ENCODE results near the gene FPGS.

DNA sequence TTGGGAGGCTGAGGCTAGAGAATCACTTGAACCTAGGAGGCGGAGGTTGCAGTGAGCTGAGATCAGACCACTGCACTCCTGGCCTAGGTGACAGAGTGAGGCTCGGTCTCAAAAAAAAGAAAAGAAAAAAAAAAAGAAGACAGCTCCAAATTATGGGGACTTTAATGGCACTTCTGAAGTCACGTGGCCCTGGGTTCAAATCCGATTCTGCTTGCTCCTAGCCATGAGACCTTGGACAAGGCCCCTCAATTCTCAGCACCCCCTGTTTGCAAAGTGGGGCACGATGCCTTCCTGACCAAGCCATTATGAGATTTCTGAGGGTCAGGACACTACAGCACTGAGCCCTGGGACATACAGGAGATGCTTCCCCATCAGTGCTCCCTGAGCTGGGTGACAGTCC lies 52.8 kb downstream of the FPGS start:
- TF ChIP-seq, protein P1, sequence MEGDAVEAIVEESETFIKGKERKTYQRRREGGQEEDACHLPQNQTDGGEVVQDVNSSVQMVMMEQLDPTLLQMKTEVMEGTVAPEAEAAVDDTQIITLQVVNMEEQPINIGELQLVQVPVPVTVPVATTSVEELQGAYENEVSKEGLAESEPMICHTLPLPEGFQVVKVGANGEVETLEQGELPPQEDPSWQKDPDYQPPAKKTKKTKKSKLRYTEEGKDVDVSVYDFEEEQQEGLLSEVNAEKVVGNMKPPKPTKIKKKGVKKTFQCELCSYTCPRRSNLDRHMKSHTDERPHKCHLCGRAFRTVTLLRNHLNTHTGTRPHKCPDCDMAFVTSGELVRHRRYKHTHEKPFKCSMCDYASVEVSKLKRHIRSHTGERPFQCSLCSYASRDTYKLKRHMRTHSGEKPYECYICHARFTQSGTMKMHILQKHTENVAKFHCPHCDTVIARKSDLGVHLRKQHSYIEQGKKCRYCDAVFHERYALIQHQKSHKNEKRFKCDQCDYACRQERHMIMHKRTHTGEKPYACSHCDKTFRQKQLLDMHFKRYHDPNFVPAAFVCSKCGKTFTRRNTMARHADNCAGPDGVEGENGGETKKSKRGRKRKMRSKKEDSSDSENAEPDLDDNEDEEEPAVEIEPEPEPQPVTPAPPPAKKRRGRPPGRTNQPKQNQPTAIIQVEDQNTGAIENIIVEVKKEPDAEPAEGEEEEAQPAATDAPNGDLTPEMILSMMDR (optimal IDR thresholded peaks at IDR 0.05 in 1 of 3, IDR thresholded peaks at IDR 0.05 in 1 of 3, conservative IDR thresholded peaks at IDR 0.05 in 1 of 3; ENCODE audit: extremely low read depth in 1 of 3, insufficient read depth in 2 of 3, low read length in 3 of 3), result no peak
- TF ChIP-seq EZH2 (IDR thresholded peaks at IDR 0.05; ENCODE audit: low read length), result no peak
